ENCODE measurements around the gene COPRS.
"Not testable (repeated sequence)": the region's sequence is repeated elsewhere in the genome, so short reads cannot be mapped to it uniquely, and the experiment has no call there.

COPRS gene

GRCh38 chr17:31811101-31811500 is 47.9 kb downstream of the COPRS start:
- no peak for TF ChIP-seq CTCF (IDR thresholded peaks at IDR 0.05; ENCODE audit: low read depth, low read length)
- no peaks in the 10 kb centered on the region for H3K27me3 ChIP-seq (ENCODE audit: insufficient read depth, low read depth, severe bottlenecking)
- no peaks in the 10 kb centered on the region for H3K36me3 ChIP-seq
- no peaks in the 10 kb centered on the region for H3K9me3 ChIP-seq (ENCODE audit: severe bottlenecking)
- no peak overlapping the region for H3K4me3 ChIP-seq (ENCODE audit: low read depth, low read length)
- DNase-seq: no peak
- no peak overlapping the region for H3K27ac ChIP-seq

GRCh38 chr17:31809876-31810275 is 49.2 kb downstream of the COPRS start:
- H3K9me3 ChIP-seq (ENCODE audit: severe bottlenecking); H3K36me3 ChIP-seq; H3K27ac ChIP-seq; H3K27me3 ChIP-seq (ENCODE audit: insufficient read depth, low read depth, severe bottlenecking); H3K4me3 ChIP-seq (ENCODE audit: low read depth, low read length); DNase-seq: not testable (repeated sequence)

GRCh38 chr17:31808521-31809050 is 50.5 kb downstream of the COPRS start:
- Histone ChIP-seq H3K4me3 (ENCODE audit: low read depth, low read length) (no peak overlapping the region), H3K27ac (no peak overlapping the region), H3K9me3 (ENCODE audit: severe bottlenecking) (no peaks in the 10 kb centered on the region), H3K36me3 (no peaks in the 10 kb centered on the region), H3K27me3 (ENCODE audit: insufficient read depth, low read depth, severe bottlenecking) (no peaks in the 10 kb centered on the region)
- no peak for DNase-seq
- TF ChIP-seq CTCF (IDR thresholded peaks at IDR 0.05; ENCODE audit: low read depth, low read length): no peak

GRCh38 chr17:31807846-31808245 is 51.2 kb downstream of the COPRS start:
- Histone ChIP-seq H3K4me3 (ENCODE audit: low read depth, low read length) (no peak overlapping the region), H3K27ac (no peak overlapping the region), H3K9me3 (ENCODE audit: severe bottlenecking) (no peaks in the 10 kb centered on the region), H3K27me3 (ENCODE audit: insufficient read depth, low read depth, severe bottlenecking) (no peaks in the 10 kb centered on the region), H3K36me3 (no peaks in the 10 kb centered on the region)
- TF ChIP-seq CTCF (IDR thresholded peaks at IDR 0.05; ENCODE audit: low read depth, low read length): no peak
- DNase-seq: no peak

GRCh38 chr17:31806921-31807320 is 52.1 kb downstream of the COPRS start:
- Histone ChIP-seq H3K9me3 (ENCODE audit: severe bottlenecking) (no peaks in the 10 kb centered on the region), H3K36me3 (no peaks in the 10 kb centered on the region), H3K27me3 (ENCODE audit: insufficient read depth, low read depth, severe bottlenecking) (no peaks in the 10 kb centered on the region), H3K4me3 (ENCODE audit: low read depth, low read length) (no peak overlapping the region), H3K27ac (no peak overlapping the region)
- DNase-seq: no peak
- no peak for TF ChIP-seq CTCF (IDR thresholded peaks at IDR 0.05; ENCODE audit: low read depth, low read length)

- Histone ChIP-seq H3K4me3 (ENCODE audit: low read depth, low read length) (no peak overlapping the region), H3K27ac (no peak overlapping the region), H3K27me3 (ENCODE audit: insufficient read depth, low read depth, severe bottlenecking) (no peaks in the 10 kb centered on the region), H3K36me3 (no peaks in the 10 kb centered on the region), H3K9me3 (ENCODE audit: severe bottlenecking) (no peaks in the 10 kb centered on the region)
- DNase-seq: no peak
- no peak for TF ChIP-seq CTCF (IDR thresholded peaks at IDR 0.05; ENCODE audit: low read depth, low read length)
Measured at GRCh38 chr17:31803494-31804213, 55.4 kb downstream of the COPRS start.

Measured in WERI-Rb-1 (cell line).